H1 (cell line): ENCODE results near the gene ZNF618. TPM values are rescaled to one million over a fixed set of nuclear protein-coding genes. Genes with fewer than 3 reads are reported as not detected.

Experiments used
- CTCF ChIA-PET: fragments of 300-600 bp; sonication (Branson Sonifier 250); formaldehyde crosslinking; loops from one replicate; lab custom pipeline; 2021; ENCODE audit not compliant: partially characterized antibody; lab: Charles Lee
- POLR2A ChIA-PET: fragments of 300-600 bp; sonication (Branson Sonifier 250); formaldehyde crosslinking; loops from one replicate; lab custom pipeline; 2021; ENCODE audit warnings: inconsistent platforms; ENCODE audit not compliant: partially characterized antibody; lab: Charles Lee
- DNase-seq, 2 experiments: peaks; one replicate each; pipeline versions ENCODE4 v3.0.0 to v3.0.0-alpha.2; 2010 to 2022; ENCODE audit warnings: low spot score in 2 of 2, low read depth in 1 of 2, mixed read lengths in 1 of 2
- FAIRE-seq: peaks from 2 replicates; lab custom pipeline; 2011; peaks lifted over from hg19 to GRCh38; lab: Jason Lieb, UNC
- H2AFZ ChIP-seq: 2 replicates; pipeline ENCODE4 v1.8.1; 2012; ENCODE audit warnings: low read length, inconsistent platforms
- H2AK5ac ChIP-seq: 2 replicates; pipeline ENCODE4 v1.6.1; 2013; ENCODE audit warnings: low read depth, low read length
- H2BK120ac ChIP-seq: replicated peaks from 2 replicates; pipeline ENCODE3; 2013; ENCODE audit warnings: low read depth, low read length, inconsistent platforms
- H2BK12ac ChIP-seq: 2 replicates; pipeline ENCODE4 v1.6.1; 2013; ENCODE audit warnings: low read depth, low read length
- H2BK15ac ChIP-seq: 2 replicates; pipeline ENCODE4 v1.6.1; 2013; ENCODE audit warnings: low read length
- H2BK20ac ChIP-seq: 2 replicates; pipeline ENCODE4 v1.6.1; 2013; ENCODE audit warnings: low read length
- H2BK5ac ChIP-seq: 2 replicates; pipeline ENCODE4 v1.6.1; 2013; ENCODE audit warnings: low read depth, low read length
- H3K14ac ChIP-seq: 2 replicates; pipeline ENCODE4 v1.6.1; 2013; ENCODE audit warnings: inconsistent platforms; ENCODE audit not compliant: insufficient read length
- H3K18ac ChIP-seq: 2 replicates; pipeline ENCODE4 v1.6.1; 2013; ENCODE audit warnings: low read length; ENCODE audit errors: extremely low read depth
- H3K23ac ChIP-seq: 2 replicates; pipeline ENCODE4 v1.6.1; 2013; ENCODE audit warnings: inconsistent platforms; ENCODE audit not compliant: insufficient read length
- H3K23me2 ChIP-seq: 2 replicates; pipeline ENCODE4 v1.6.1; 2013; ENCODE audit warnings: low read depth, low read length
- H3K27ac ChIP-seq: 2 replicates; pipeline ENCODE4 v1.6.1; 2011; ENCODE audit warnings: low read depth, low read length, inconsistent platforms
- H3K27me3 ChIP-seq, 4 experiments: replicated peaks in 1 of 4; 1 replicate in 1 of 4; 2 replicates in 3 of 4; pipeline versions ENCODE4 v1.6.1 to v1.8.1; 2011 to 2013; ENCODE audit warnings: low read length in 3 of 4, mild to moderate bottlenecking in 3 of 4, inconsistent platforms in 2 of 4, mixed read lengths in 2 of 4, moderate library complexity in 1 of 4; ENCODE audit not compliant: control insufficient read depth in 3 of 4, insufficient read depth in 3 of 4; ENCODE audit errors: extremely low read depth in 1 of 4
- H3K36me3 ChIP-seq, 4 experiments: 2 replicates each; pipeline versions ENCODE4 v1.6.1 to v1.8.1; 2011 to 2013; ENCODE audit warnings: mild to moderate bottlenecking in 4 of 4, low read length in 3 of 4, moderate library complexity in 2 of 4, control low read depth in 1 of 4, inconsistent platforms in 1 of 4; ENCODE audit not compliant: insufficient read depth in 4 of 4, control insufficient read depth in 2 of 4
- H3K4ac ChIP-seq: replicated peaks from 2 replicates; pipeline ENCODE3; 2013; ENCODE audit warnings: low read length, low read depth, mixed read lengths, inconsistent platforms; ENCODE audit not compliant: insufficient read length
- H3K4me1 ChIP-seq, 4 experiments: replicated peaks in 1 of 4; 1 replicate in 1 of 4; 2 replicates in 3 of 4; pipeline versions ENCODE4 v1.6.1 to v1.8.1; 2011 to 2013; ENCODE audit warnings: low read length in 3 of 4, inconsistent platforms in 2 of 4, mixed read lengths in 1 of 4; ENCODE audit not compliant: insufficient read depth in 4 of 4, control insufficient read depth in 3 of 4
- H3K4me2 ChIP-seq, 2 experiments: 2 replicates each; pipeline versions ENCODE4 v1.6.1 to v1.8.1; 2011 to 2013; ENCODE audit warnings: low read depth in 2 of 2, low read length in 2 of 2, control low read depth in 1 of 2, inconsistent platforms in 1 of 2, mild to moderate bottlenecking in 1 of 2; ENCODE audit not compliant: insufficient read depth in 1 of 2
- H3K4me3 ChIP-seq, 4 experiments: fragments of 200-600, 300-600 bp in 1 of 4; sonication (generic), shearing (Covaris generic), sonication (Bioruptor Twin) in 1 of 4; 2 replicates each; pipeline versions ENCODE4 v1.5.1 to v1.8.1; 2011 to 2016; ENCODE audit warnings: low read length in 4 of 4, low read depth in 3 of 4, control low read depth in 2 of 4, inconsistent platforms in 2 of 4, mild to moderate bottlenecking in 2 of 4, mixed read lengths in 1 of 4, moderate library complexity in 1 of 4; ENCODE audit not compliant: insufficient read depth in 2 of 4; ENCODE audit errors: extremely low read depth in 1 of 4
- H3K56ac ChIP-seq: replicated peaks from 2 replicates; pipeline ENCODE3; 2013; ENCODE audit warnings: low read depth, mild to moderate bottlenecking, mixed read lengths, low read length, inconsistent platforms; ENCODE audit not compliant: insufficient read length
- H3K79me1 ChIP-seq: 2 replicates; pipeline ENCODE4 v1.6.1; 2013; ENCODE audit warnings: low read depth, low read length, control low read depth
- H3K79me2 ChIP-seq, 2 experiments: 2 replicates each; pipeline versions ENCODE4 v1.6.1 to v1.8.1; 2012 to 2013; ENCODE audit warnings: low read length in 2 of 2, mild to moderate bottlenecking in 2 of 2, inconsistent platforms in 1 of 2; ENCODE audit not compliant: insufficient read depth in 2 of 2, control insufficient read depth in 1 of 2
- H3K9ac ChIP-seq, 4 experiments: replicated peaks in 1 of 4; 1 replicate in 1 of 4; 2 replicates in 3 of 4; pipeline versions ENCODE4 v1.6.1 to v1.8.1; 2011 to 2013; ENCODE audit warnings: low read depth in 3 of 4, low read length in 3 of 4, control low read depth in 2 of 4, mild to moderate bottlenecking in 2 of 4, moderate library complexity in 2 of 4, inconsistent platforms in 1 of 4; ENCODE audit errors: extremely low read depth in 1 of 4
- H3K9me3 ChIP-seq, 2 experiments: 2 replicates each; pipeline versions ENCODE4 v1.6.1 to v1.8.1; 2012 to 2013; ENCODE audit warnings: mild to moderate bottlenecking in 2 of 2, moderate library complexity in 2 of 2, control low read depth in 1 of 2, inconsistent platforms in 1 of 2, low read depth in 1 of 2, low read length in 1 of 2, mixed read lengths in 1 of 2; ENCODE audit not compliant: insufficient read depth in 2 of 2
- H4K20me1 ChIP-seq, 2 experiments: replicated peaks in 1 of 2; 2 replicates each; pipeline versions ENCODE3 to v1.8.1; 2011 to 2013; ENCODE audit warnings: inconsistent platforms in 2 of 2, low read length in 2 of 2, mild to moderate bottlenecking in 1 of 2; ENCODE audit not compliant: insufficient read depth in 2 of 2, control insufficient read depth in 1 of 2
- H4K5ac ChIP-seq: 2 replicates; pipeline ENCODE4 v1.6.1; 2013; ENCODE audit warnings: low read length, low read depth, mixed read lengths, inconsistent platforms; ENCODE audit not compliant: insufficient read length
- H4K8ac ChIP-seq: 2 replicates; pipeline ENCODE4 v1.8.0; 2013; ENCODE audit warnings: mild to moderate bottlenecking, moderate library complexity, low read length, inconsistent platforms; ENCODE audit not compliant: insufficient read depth; ENCODE audit errors: extremely low read depth
- H4K91ac ChIP-seq: replicated peaks from 2 replicates; pipeline ENCODE3; 2013; ENCODE audit warnings: low read length, mixed read lengths, inconsistent platforms; ENCODE audit not compliant: insufficient read length
- CHD2 ChIP-seq: IDR thresholded peaks from 2 replicates; pipeline ENCODE4 v1.6.1; 2012; ENCODE audit warnings: low read length, improper control_type of control experiment
- GABPA ChIP-seq: IDR thresholded peaks from 2 replicates; pipeline ENCODE4 v1.6.1; 2011; ENCODE audit warnings: mild to moderate bottlenecking, low read length, moderate library complexity, borderline replicate concordance; ENCODE audit not compliant: insufficient read depth
- KDM1A ChIP-seq: fragments of 200-600, 300-600 bp; sonication (generic); IDR thresholded peaks from 2 replicates; pipeline ENCODE4 v1.7.1; 2016; ENCODE audit warnings: mild to moderate bottlenecking, low read length, borderline replicate concordance
- RAD21 ChIP-seq, 2 experiments: IDR thresholded peaks in 1 of 2; conservative IDR thresholded peaks in 1 of 2; 2 replicates each; pipeline ENCODE4 v1.6.1; 2011; ENCODE audit warnings: low read depth in 2 of 2, low read length in 2 of 2, improper control_type of control experiment in 1 of 2, inconsistent platforms in 1 of 2, mild to moderate bottlenecking in 1 of 2, moderate library complexity in 1 of 2
- RXRA ChIP-seq: IDR thresholded peaks from 2 replicates; pipeline ENCODE4 v1.6.1; 2011; ENCODE audit warnings: low read depth, mild to moderate bottlenecking, low read length, moderate library complexity; ENCODE audit not compliant: insufficient read depth
- SIN3A ChIP-seq, 2 experiments: IDR thresholded peaks in 1 of 2; conservative IDR thresholded peaks in 1 of 2; 2 replicates each; pipeline ENCODE4 v1.6.1; 2011 to 2012; ENCODE audit warnings: low read length in 2 of 2, improper control_type of control experiment in 1 of 2, low read depth in 1 of 2, mild to moderate bottlenecking in 1 of 2
- SP1 ChIP-seq: IDR thresholded peaks from 2 replicates; pipeline ENCODE4 v1.6.1; 2011; ENCODE audit warnings: low read depth, low read length
- SP4 ChIP-seq: IDR thresholded peaks from 2 replicates; pipeline ENCODE4 v1.6.1; 2012; ENCODE audit warnings: low read length, inconsistent platforms
- TAF7 ChIP-seq: optimal IDR thresholded peaks from 2 replicates; pipeline ENCODE3; 2011; ENCODE audit warnings: low read depth, mild to moderate bottlenecking, inconsistent platforms, low read length, moderate library complexity, borderline replicate concordance
- WGBS, 2 experiments: shearing (Covaris generic) in 1 of 2; methylation state at CpG; one replicate each; pipeline versions ENCODE4 v1.1.6 to v1.1.7; 2013 to 2015; ENCODE audit warnings: low lambda C conversion rate in 2 of 2, mixed read lengths in 2 of 2, inconsistent platforms in 1 of 2, low coverage in 1 of 2, missing lambda C conversion rate in 1 of 2; ENCODE audit not compliant: insufficient replicate concordance in 2 of 2, insufficient coverage in 1 of 2, insufficient read length in 1 of 2; ENCODE audit errors: extremely low coverage in 1 of 2, missing lambda C conversion rate in 1 of 2; 5-methylcytosine and 5-hydroxymethylcytosine counted together
- polyA plus RNA-seq, 7 experiments: library from polyadenylated mRNA; depleted of rRNA in 3 of 7; stranded (reverse) in 5 of 7; unstranded in 2 of 7; fragments of >200 nt in 5 of 7; fragments of 200-250 nt in 2 of 7; gene quantifications; 1 replicate in 5 of 7; 2 replicates in 1 of 7; 4 replicates in 1 of 7; pipeline versions ENCODE4 v1.2.1 to v1.2.3, GENCODE V29; 2011 to 2013; ENCODE audit warnings: missing spikeins in 2 of 7, mixed read lengths in 2 of 7
- total RNA-seq: library from RNA; stranded (reverse); fragmentation: NEBNext Ultra II Directional; extraction: Animal tissue kit (Norgen Biotek cat#: 25700); gene quantifications from 2 replicates; pipeline ENCODE4 v1.2.1, GENCODE V29; 2021
- TF ChIP-seq, protein P1 (sequence below): IDR thresholded peaks from 2 replicates; pipeline ENCODE4 v1.6.1; 2011; ENCODE audit warnings: low read depth, mild to moderate bottlenecking, low read length; ENCODE audit not compliant: insufficient read depth

ZNF618 gene
- total and polyA plus RNA-seq, 2 of the 8 experiments (the other 6 are each of a cell fraction or from before 2014, with no cell fraction given), result 9.6 to 28.5 TPM

DNA sequence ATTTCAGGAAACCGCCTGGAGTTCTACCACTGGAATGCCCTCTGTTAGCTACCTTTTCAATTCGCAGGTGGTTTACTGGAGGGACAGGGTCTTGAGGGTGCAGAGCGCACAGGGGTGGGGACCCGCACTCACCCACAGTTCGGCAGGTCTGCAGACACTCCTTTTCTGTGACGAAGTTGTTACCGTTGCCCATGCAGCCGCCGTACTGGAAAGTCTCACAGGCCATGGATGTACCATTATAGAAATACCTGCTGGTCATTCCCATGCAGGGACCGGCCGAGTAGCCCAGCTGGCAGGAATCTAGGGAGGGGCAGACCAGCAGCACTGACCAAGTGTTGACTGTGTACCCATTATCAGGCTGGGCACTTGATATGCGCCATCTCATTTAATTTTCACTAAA is 185.2 kb downstream of the ZNF618 start:
- Histone ChIP-seq H4K20me1 (no peaks in the 10 kb centered on the region), H2BK120ac (no peak overlapping the region), H4K5ac (no peak overlapping the region), H3K9ac (no peak overlapping the region), H3K36me3 (no peaks in the 10 kb centered on the region), H3K79me1 (no peaks in the 10 kb centered on the region), H3K14ac (no peak overlapping the region), H3K4ac (no peak overlapping the region), H3K79me2 (no peaks in the 10 kb centered on the region), H2BK15ac (no peak overlapping the region), H3K4me1 (no peaks in the 10 kb centered on the region), H2BK12ac (no peak overlapping the region), H3K27ac (no peak overlapping the region), H3K27me3 (no peaks in the 10 kb centered on the region), H2BK20ac (no peak overlapping the region), H4K91ac (no peak overlapping the region), H3K18ac (no peak overlapping the region), H2AK5ac (no peak overlapping the region), H3K23ac (no peak overlapping the region), H2BK5ac (no peak overlapping the region), H3K56ac (no peak overlapping the region), H4K8ac (no peak overlapping the region), H3K9me3 (no peaks in the 10 kb centered on the region), H2AFZ (no peak overlapping the region), H3K4me2 (no peak overlapping the region), H3K4me3 (no peak overlapping the region), H3K23me2 (no peaks in the 10 kb centered on the region)
- no peak for TF ChIP-seq CHD2
- no peak for TF ChIP-seq TAF7
- TF ChIP-seq, protein P1, sequence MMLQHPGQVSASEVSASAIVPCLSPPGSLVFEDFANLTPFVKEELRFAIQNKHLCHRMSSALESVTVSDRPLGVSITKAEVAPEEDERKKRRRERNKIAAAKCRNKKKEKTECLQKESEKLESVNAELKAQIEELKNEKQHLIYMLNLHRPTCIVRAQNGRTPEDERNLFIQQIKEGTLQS, result no peak
- no peak for TF ChIP-seq RAD21 (IDR thresholded peaks at IDR 0.05 in 1 of 2, conservative IDR thresholded peaks at IDR 0.05 in 1 of 2; ENCODE audit: low read depth in 2 of 2, low read length in 2 of 2)
- TF ChIP-seq SP1, result no peak
- no peak for TF ChIP-seq KDM1A
- TF ChIP-seq RXRA, result no peak
- no peak for TF ChIP-seq SIN3A (conservative IDR thresholded peaks at IDR 0.05 in 1 of 2, IDR thresholded peaks at IDR 0.05 in 1 of 2; ENCODE audit: low read depth in 1 of 2, low read length in 2 of 2)
- no peak for TF ChIP-seq SP4
- TF ChIP-seq GABPA, result no peak
- no peak for DNase-seq
- ChIA-PET CTCF (interaction anchor here (1.0 to 2.5 kb wide), 3 partner anchors 10 to 98 kb away, joined by 3 to 9 read pairs (median 4); no protein-coding TSS in a partner anchor), POLR2A (no interaction called here)
- FAIRE-seq, result no peak
- WGBS, 2 experiments, result 93% methylated on average over 12 of the region's 12 CpGs; no CpG with 5 or more reads in 1 of the 2 experiments
